Measurements from ENCODE around the gene METTL5.
"Not testable (repeated sequence)": the region's sequence is repeated elsewhere in the genome, so short reads cannot be mapped to it uniquely, and the experiment has no call there.

- TF ChIP-seq, protein P1, sequence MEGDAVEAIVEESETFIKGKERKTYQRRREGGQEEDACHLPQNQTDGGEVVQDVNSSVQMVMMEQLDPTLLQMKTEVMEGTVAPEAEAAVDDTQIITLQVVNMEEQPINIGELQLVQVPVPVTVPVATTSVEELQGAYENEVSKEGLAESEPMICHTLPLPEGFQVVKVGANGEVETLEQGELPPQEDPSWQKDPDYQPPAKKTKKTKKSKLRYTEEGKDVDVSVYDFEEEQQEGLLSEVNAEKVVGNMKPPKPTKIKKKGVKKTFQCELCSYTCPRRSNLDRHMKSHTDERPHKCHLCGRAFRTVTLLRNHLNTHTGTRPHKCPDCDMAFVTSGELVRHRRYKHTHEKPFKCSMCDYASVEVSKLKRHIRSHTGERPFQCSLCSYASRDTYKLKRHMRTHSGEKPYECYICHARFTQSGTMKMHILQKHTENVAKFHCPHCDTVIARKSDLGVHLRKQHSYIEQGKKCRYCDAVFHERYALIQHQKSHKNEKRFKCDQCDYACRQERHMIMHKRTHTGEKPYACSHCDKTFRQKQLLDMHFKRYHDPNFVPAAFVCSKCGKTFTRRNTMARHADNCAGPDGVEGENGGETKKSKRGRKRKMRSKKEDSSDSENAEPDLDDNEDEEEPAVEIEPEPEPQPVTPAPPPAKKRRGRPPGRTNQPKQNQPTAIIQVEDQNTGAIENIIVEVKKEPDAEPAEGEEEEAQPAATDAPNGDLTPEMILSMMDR (IDR thresholded peaks at IDR 0.05; ENCODE audit: borderline replicate concordance, extremely low read depth, low read length, poor library complexity, severe bottlenecking) = not testable (repeated sequence)
- not testable (repeated sequence) for TF ChIP-seq EZH2 (IDR thresholded peaks at IDR 0.05; ENCODE audit: borderline replicate concordance, low read depth, low read length, severe bottlenecking)
Observed at GRCh38 chr2:169848959-169849693, 24.4 kb upstream of the METTL5 start.

All from DND-41 (cell line).